Endothelial cell of umbilical vein (primary cell): ENCODE results near the gene KIF17. TPM values are rescaled to one million over a fixed set of nuclear protein-coding genes. Genes with fewer than 3 reads are reported as not detected.
A peak's percentile ranks its signal among the peaks of the same experiment; 100 is the strongest.

ENCODE experiments used
- BruUV-seq: library from RNA; stranded (reverse); fragments of 400-500 nt; replicated peaks from 2 replicates; lab custom pipeline; 2021; lab: Mats Ljungman, UMichigan
- CTCF ChIA-PET: fragments of 300-600, 350-600 bp; sonication (Branson Sonifier 250); formaldehyde crosslinking; loops from one replicate; lab custom pipeline; 2021; ENCODE audit warnings: antibody characterized with exemption, inconsistent platforms; lab: Charles Lee
- POLR2A ChIA-PET: fragments of 300-600, 350-600 bp; sonication (Branson Sonifier 250); formaldehyde crosslinking; loops from one replicate; lab custom pipeline; 2021; ENCODE audit warnings: antibody characterized with exemption, inconsistent platforms; lab: Charles Lee
- DNase-seq: peaks from one replicate; pipeline ENCODE4 v3.0.0-alpha.2; 2011; ENCODE audit warnings: low read depth, low spot score
- FAIRE-seq: peaks from 2 replicates; lab custom pipeline; 2011; peaks lifted over from hg19 to GRCh38; lab: Jason Lieb, UNC
- H2AFZ ChIP-seq: 2 replicates; pipeline ENCODE4 v1.6.0; 2012; ENCODE audit warnings: low read depth, low read length, control low read depth, inconsistent platforms
- H3K27ac ChIP-seq: 2 replicates; pipeline ENCODE4 v1.5.1; 2011; ENCODE audit warnings: low read depth, mild to moderate bottlenecking, control low read depth, low read length, moderate library complexity; ENCODE audit not compliant: insufficient read depth
- H3K27me3 ChIP-seq, 2 experiments: 2 replicates each; pipeline versions ENCODE4 v1.6.0 to v1.6.1; 2011; ENCODE audit warnings: low read length in 2 of 2, mixed read lengths in 1 of 2; ENCODE audit not compliant: control insufficient read depth in 2 of 2, insufficient read depth in 2 of 2
- H3K36me3 ChIP-seq, 2 experiments: 2 replicates in 1 of 2; 3 replicates in 1 of 2; pipeline ENCODE4 v1.5.1; 2011; ENCODE audit warnings: low read length in 2 of 2, mild to moderate bottlenecking in 1 of 2, moderate library complexity in 1 of 2; ENCODE audit not compliant: control insufficient read depth in 2 of 2, insufficient read depth in 2 of 2; ENCODE audit errors: extremely low read depth in 1 of 2
- H3K4me1 ChIP-seq: 3 replicates; pipeline ENCODE4 v1.5.1; 2011; ENCODE audit warnings: mild to moderate bottlenecking, low read length; ENCODE audit not compliant: control insufficient read depth, insufficient read depth; ENCODE audit errors: extremely low read depth
- H3K4me2 ChIP-seq: 2 replicates; pipeline ENCODE4 v1.6.1; 2011; ENCODE audit warnings: low read length, control low read depth, mixed read lengths; ENCODE audit not compliant: insufficient read depth
- H3K4me3 ChIP-seq, 3 experiments: fragments of 200-600 bp in 1 of 3; sonication (generic), shearing (Covaris generic) in 1 of 3; replicated peaks in 1 of 3; 2 replicates each; pipeline ENCODE4 v1.5.1; 2011 to 2016; ENCODE audit warnings: control low read depth in 3 of 3, low read length in 3 of 3, mild to moderate bottlenecking in 2 of 3, inconsistent platforms in 1 of 3, low read depth in 1 of 3, moderate library complexity in 1 of 3; ENCODE audit not compliant: insufficient read depth in 1 of 3
- H3K79me2 ChIP-seq: 2 replicates; pipeline ENCODE4 v1.6.0; 2012; ENCODE audit warnings: low read length, inconsistent platforms; ENCODE audit not compliant: control insufficient read depth, insufficient read depth
- H3K9ac ChIP-seq: replicated peaks from 2 replicates; pipeline ENCODE3; 2011; ENCODE audit warnings: low read length, control low read depth; ENCODE audit not compliant: insufficient read depth; ENCODE audit errors: extremely low read depth
- H3K9me1 ChIP-seq: replicated peaks from 3 replicates; pipeline ENCODE4 v1.6.0; 2011; ENCODE audit warnings: mild to moderate bottlenecking, low read length; ENCODE audit not compliant: control insufficient read depth, insufficient read depth; ENCODE audit errors: extremely low read depth
- H3K9me3 ChIP-seq: replicated peaks from 2 replicates; pipeline ENCODE4 v1.5.1; 2012; ENCODE audit warnings: low read length, inconsistent platforms; ENCODE audit not compliant: control insufficient read depth, insufficient read depth
- H4K20me1 ChIP-seq: replicated peaks from 2 replicates; pipeline ENCODE3; 2011; ENCODE audit warnings: mild to moderate bottlenecking, low read length; ENCODE audit not compliant: control insufficient read depth, insufficient read depth; ENCODE audit errors: extremely low read depth
- EZH2 ChIP-seq: IDR thresholded peaks from 2 replicates; pipeline ENCODE4 v1.6.1; 2012; ENCODE audit warnings: borderline replicate concordance, low read depth, mild to moderate bottlenecking, moderate library complexity, low read length, inconsistent platforms; ENCODE audit not compliant: severe bottlenecking
- FOS ChIP-seq: IDR thresholded peaks from 2 replicates; pipeline ENCODE4 v1.6.1; 2011; ENCODE audit warnings: mild to moderate bottlenecking, low read length, moderate library complexity, borderline replicate concordance; ENCODE audit not compliant: insufficient read depth
- GATA2 ChIP-seq: IDR thresholded peaks from 2 replicates; pipeline ENCODE4 v1.7.0; 2011; ENCODE audit warnings: low read depth, mild to moderate bottlenecking, moderate library complexity, mixed read lengths, low read length; ENCODE audit not compliant: insufficient read length, insufficient read depth
- JUN ChIP-seq: IDR thresholded peaks from 2 replicates; pipeline ENCODE4 v1.6.1; 2011; ENCODE audit warnings: borderline replicate concordance, low read depth; ENCODE audit not compliant: insufficient read length, insufficient read depth
- MYC ChIP-seq: IDR thresholded peaks from one replicate; pipeline ENCODE4 v1.6.1; 2011; ENCODE audit warnings: mild to moderate bottlenecking, low read depth, low read length
- POLR2AphosphoS5 ChIP-seq: IDR thresholded peaks from 2 replicates; pipeline ENCODE4 v1.6.1; 2012; ENCODE audit warnings: low read depth, mild to moderate bottlenecking, control low read depth, low read length, moderate library complexity; ENCODE audit not compliant: insufficient read depth
- dilution Hi-C: fragments of 300-500 bp; cut with MboI; formaldehyde crosslinking; loops from one replicate; pipeline ENCODE4 v1.15.0; 2019; ENCODE audit warnings: low sequenced_read_pairs; ENCODE audit not compliant: extremely low pct_ligation_motif_present
- intact Hi-C: fragments of 100-400 bp; cut with micrococcal nuclease; formaldehyde crosslinking; loops from one replicate; pipeline ENCODE4 v1.10.0; 2022
- polyA plus RNA-seq, 4 experiments: library from polyadenylated mRNA; depleted of rRNA in 3 of 4; stranded (reverse) in 3 of 4; unstranded in 1 of 4; fragments of >200 nt; gene quantifications; 2 replicates each; pipeline versions ENCODE4 v1.2.1 to v1.2.3, GENCODE V29; 2011 to 2012; ENCODE audit warnings: missing spikeins in 1 of 4
- total RNA-seq: library from RNA; stranded (reverse); gene quantifications from 2 replicates; pipeline ENCODE4 v1.2.3, GENCODE V29; 2021
- TF ChIP-seq, protein P1 (sequence below): IDR thresholded peaks from 2 replicates; pipeline ENCODE4 v1.6.1; 2011; ENCODE audit not compliant: insufficient read depth, insufficient read length

The KIF17 gene
- total and polyA plus RNA-seq, 2 donors (not counting 3 experiments of a cell fraction or from before 2014, with no cell fraction given): 1.1 to 1.5 TPM

GRCh38 chr1:20725189-20726117 is 7.6 kb upstream of the KIF17 start:
- no peaks in the 10 kb centered on the region for H3K9me1 ChIP-seq
- CTCF ChIA-PET: interaction anchor here (0.9 kb wide), 1 partner anchor 24 kb away, joined by 3 read pairs; no protein-coding TSS in a partner anchor
- POLR2A ChIA-PET: no interaction called here

More at GRCh38 chr1:20725189-20726117, 7.6 kb upstream of the KIF17 start:
- FAIRE-seq (peak; percentile 72), DNase-seq (peak; percentile 31)
- Histone ChIP-seq H3K79me2 (no peaks in the 10 kb centered on the region), H3K9me3 (no peaks in the 10 kb centered on the region), H3K9ac (no peak overlapping the region), H3K4me3 (no peak overlapping the region), H3K4me1 (no peaks in the 10 kb centered on the region), H3K4me2 (no peak overlapping the region), H3K36me3 (no peaks in the 10 kb centered on the region), H4K20me1 (no peaks in the 10 kb centered on the region), H3K27me3 (peaks cover 0 to 9% of the 10 kb centered on the region in 2 experiments), H2AFZ (no peak overlapping the region), H3K27ac (no peak overlapping the region)
- dilution Hi-C loops (no loop called here), intact Hi-C loops (no loop called here)
- TF ChIP-seq MYC: peak; percentile 48
- TF ChIP-seq GATA2: no peak
- TF ChIP-seq POLR2AphosphoS5: peak; percentile 14
- peak; percentile 75 for TF ChIP-seq FOS
- TF ChIP-seq JUN: peak; percentile 31
- no peak for TF ChIP-seq EZH2
- TF ChIP-seq, protein P1, sequence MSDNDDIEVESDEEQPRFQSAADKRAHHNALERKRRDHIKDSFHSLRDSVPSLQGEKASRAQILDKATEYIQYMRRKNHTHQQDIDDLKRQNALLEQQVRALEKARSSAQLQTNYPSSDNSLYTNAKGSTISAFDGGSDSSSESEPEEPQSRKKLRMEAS: peak; percentile 71
- BruUV-seq: no TSS peak
